PC-9 (cell line): Measurements from ENCODE around the gene SNPH. TPM values are rescaled to one million over a fixed set of nuclear protein-coding genes. Genes with fewer than 3 reads are reported as not detected.

ENCODE experiments used
- BruUV-seq: library from RNA; stranded (reverse); fragments of 400-500 nt; replicated peaks from 2 replicates; lab custom pipeline; 2021; lab: Mats Ljungman, UMichigan
- CTCF ChIA-PET: fragments of 300-600 bp; sonication (Branson Sonifier 250); formaldehyde crosslinking; loops from one replicate; lab custom pipeline; 2022; ENCODE audit warnings: antibody characterized with exemption; lab: Charles Lee
- POLR2A ChIA-PET: fragments of 300-600 bp; sonication (Branson Sonifier 250); formaldehyde crosslinking; loops from one replicate; lab custom pipeline; 2022; ENCODE audit warnings: antibody characterized with exemption; ENCODE audit not compliant: unreplicated experiment; lab: Charles Lee
- DNase-seq, 2 experiments: peaks; one replicate each; pipeline versions ENCODE4 v3.0.0 to v3.0.0-alpha.2; 2015 to 2022; ENCODE audit warnings: mixed read lengths in 1 of 2
- H2AFZ ChIP-seq: fragments of 200-600 bp; sonication (generic); 2 replicates; pipeline ENCODE4 v1.8.1; 2017; ENCODE audit warnings: antibody characterized with exemption
- H3F3A ChIP-seq: fragments of 200-600 bp; sonication (generic); 2 replicates; pipeline ENCODE4 v1.8.1; 2017; ENCODE audit warnings: antibody characterized with exemption, mild to moderate bottlenecking, low read depth; ENCODE audit not compliant: insufficient read depth
- H3K27ac ChIP-seq: fragments of 200-600 bp; sonication (generic); 2 replicates; pipeline ENCODE4 v1.6.1; 2016; ENCODE audit warnings: mixed run types
- H3K27me3 ChIP-seq: fragments of 200-600 bp; sonication (generic); 2 replicates; pipeline ENCODE4 v1.6.1; 2016; ENCODE audit warnings: low read depth, mixed run types; ENCODE audit not compliant: insufficient read depth
- H3K36me3 ChIP-seq: fragments of 200-600 bp; sonication (generic); 2 replicates; pipeline ENCODE4 v1.6.1; 2016; ENCODE audit warnings: low read depth, mixed run types
- H3K4me1 ChIP-seq: fragments of 200-600 bp; sonication (generic); replicated peaks from 2 replicates; pipeline ENCODE4 v1.6.1; 2016; ENCODE audit warnings: mixed run types; ENCODE audit not compliant: insufficient read depth
- H3K4me2 ChIP-seq: fragments of 200-600 bp; sonication (generic); 2 replicates; pipeline ENCODE4 v1.6.1; 2017; ENCODE audit warnings: mixed run types
- H3K4me3 ChIP-seq: fragments of 200-600 bp; sonication (generic); 2 replicates; pipeline ENCODE4 v1.6.1; 2016; ENCODE audit warnings: mixed run types
- H3K79me2 ChIP-seq: fragments of 200-600 bp; sonication (generic); 2 replicates; pipeline ENCODE4 v1.6.1; 2017; ENCODE audit warnings: low read depth, mixed run types
- H3K9me2 ChIP-seq: fragments of 200-600 bp; sonication (generic); 2 replicates; pipeline ENCODE4 v1.8.1; 2017; ENCODE audit warnings: mild to moderate bottlenecking; ENCODE audit not compliant: insufficient read depth
- H3K9me3 ChIP-seq: fragments of 200-600 bp; sonication (generic); 2 replicates; pipeline ENCODE4 v1.8.1; 2016; ENCODE audit warnings: low read depth; ENCODE audit not compliant: insufficient read depth
- H4K20me1 ChIP-seq: fragments of 200-600 bp; sonication (generic); 2 replicates; pipeline ENCODE4 v1.8.1; 2017; ENCODE audit not compliant: insufficient read depth
- CTCF ChIP-seq: fragments of 200-600 bp; sonication (generic); conservative IDR thresholded peaks from 2 replicates; pipeline ENCODE4 v1.6.1; 2017; ENCODE audit warnings: mixed run types, antibody characterized with exemption, mild to moderate bottlenecking, moderate library complexity
- EZH2 ChIP-seq: fragments of 200-600 bp; sonication (generic); IDR thresholded peaks from 2 replicates; pipeline ENCODE4 v1.8.0; 2017; ENCODE audit warnings: antibody characterized with exemption, low read depth
- intact Hi-C: fragments of 100-400 bp; cut with micrococcal nuclease; formaldehyde crosslinking; loops from one replicate; pipeline ENCODE4 v1.10.0; 2022; ENCODE audit not compliant: unreplicated experiment
- total RNA-seq: library from RNA; stranded (reverse); gene quantifications from 2 replicates; pipeline ENCODE4 v1.2.3, GENCODE V29; 2021

SNPH gene
- total RNA-seq, 1 experiment from 2014 or later, result 3.4 TPM

GRCh38 chr20:1295276-1295930 lies 29.3 kb downstream of the SNPH start:
- no peaks in the 10 kb centered on the region for H3K27me3 ChIP-seq
- H3K27ac ChIP-seq, result no peak overlapping the region
- H2AFZ ChIP-seq, result no peak overlapping the region
- H3K9me3 ChIP-seq, result no peaks in the 10 kb centered on the region
- CTCF ChIA-PET, result no interaction called here
- POLR2A ChIA-PET, result no interaction called here
- TF ChIP-seq EZH2, result no peak
- TF ChIP-seq CTCF, result no peak
- no peaks in the 10 kb centered on the region for H3K9me2 ChIP-seq
- no TSS peak for BruUV-seq
- intact Hi-C loops, result no loop called here
- no peak for DNase-seq
- no peaks in the 10 kb centered on the region for H3K79me2 ChIP-seq
- H4K20me1 ChIP-seq, result no peaks in the 10 kb centered on the region
- H3K4me3 ChIP-seq, result no peak overlapping the region
- H3F3A ChIP-seq, result no peaks in the 10 kb centered on the region
- H3K4me2 ChIP-seq, result no peak overlapping the region
- no peaks in the 10 kb centered on the region for H3K36me3 ChIP-seq
- peaks cover 1% of the 10 kb centered on the region for H3K4me1 ChIP-seq

GRCh38 chr20:1296117-1296610 lies 30.1 kb downstream of the SNPH start:
- Histone ChIP-seq H3K9me3 (no peaks in the 10 kb centered on the region), H3K4me1 (peaks cover 9% of the 10 kb centered on the region), H3K79me2 (no peaks in the 10 kb centered on the region), H3F3A (no peaks in the 10 kb centered on the region), H3K9me2 (no peaks in the 10 kb centered on the region), H3K27ac (no peak overlapping the region), H4K20me1 (no peaks in the 10 kb centered on the region), H3K36me3 (no peaks in the 10 kb centered on the region), H2AFZ (no peak overlapping the region), H3K27me3 (no peaks in the 10 kb centered on the region), H3K4me3 (no peak overlapping the region), H3K4me2 (no peak overlapping the region)
- POLR2A ChIA-PET, result no interaction called here
- no peak for TF ChIP-seq CTCF
- TF ChIP-seq EZH2, result no peak
- intact Hi-C loops, result no loop called here
- BruUV-seq, result no TSS peak
- no peak for DNase-seq
- CTCF ChIA-PET, result no interaction called here

- TF ChIP-seq CTCF, result no peak
- TF ChIP-seq EZH2, result no peak
- H2AFZ ChIP-seq, result no peak overlapping the region
- no peaks in the 10 kb centered on the region for H4K20me1 ChIP-seq
- H3K27me3 ChIP-seq, result no peaks in the 10 kb centered on the region
- DNase-seq, result no peak
- no peak overlapping the region for H3K4me2 ChIP-seq
- intact Hi-C loops, result no loop called here
- peaks cover 11% of the 10 kb centered on the region for H3K4me1 ChIP-seq
- no peak overlapping the region for H3K4me3 ChIP-seq
- no peaks in the 10 kb centered on the region for H3K9me3 ChIP-seq
- H3K79me2 ChIP-seq, result no peaks in the 10 kb centered on the region
- POLR2A ChIA-PET, result no interaction called here
- CTCF ChIA-PET, result no interaction called here
- no peak overlapping the region for H3K27ac ChIP-seq
- no TSS peak for BruUV-seq
- no peaks in the 10 kb centered on the region for H3K9me2 ChIP-seq
- H3F3A ChIP-seq, result no peaks in the 10 kb centered on the region
- no peaks in the 10 kb centered on the region for H3K36me3 ChIP-seq
These were observed 30.8 kb downstream of the SNPH start for GRCh38 chr20:1296922-1297321.
